ENCODE measurements around the gene KIAA1671.
"Not testable (repeated sequence)": the region's sequence is repeated elsewhere in the genome, so short reads cannot be mapped to it uniquely, and the experiment has no call there.

Gene KIAA1671

GRCh38 chr22:25174888-25175411, 222.4 kb downstream of the KIAA1671 start:
- DNase-seq (ENCODE audit: low read depth), result no peak
- no peak overlapping the region for H3K4me3 ChIP-seq (ENCODE audit: low read length)
- no peak for TF ChIP-seq CTCF (conservative IDR thresholded peaks at IDR 0.05; ENCODE audit: low read length)

GRCh38 chr22:25176175-25176574, 223.7 kb downstream of the KIAA1671 start:
- no peak for TF ChIP-seq CTCF (conservative IDR thresholded peaks at IDR 0.05; ENCODE audit: low read length)
- no peak overlapping the region for H3K4me3 ChIP-seq (ENCODE audit: low read length)
- no peak for DNase-seq (ENCODE audit: low read depth)

- H3K4me3 ChIP-seq (ENCODE audit: low read length), result no peak overlapping the region
- DNase-seq (ENCODE audit: low read depth), result no peak
- no peak for TF ChIP-seq CTCF (conservative IDR thresholded peaks at IDR 0.05; ENCODE audit: low read length)
Measured at GRCh38 chr22:25176799-25177198, 224.3 kb downstream of the KIAA1671 start.

- no peak overlapping the region for H3K4me3 ChIP-seq (ENCODE audit: low read length)
- TF ChIP-seq CTCF (conservative IDR thresholded peaks at IDR 0.05; ENCODE audit: low read length), result no peak
- no peak for DNase-seq (ENCODE audit: low read depth)
Measured at GRCh38 chr22:25177226-25177625, 224.7 kb downstream of the KIAA1671 start.

- no peak overlapping the region for H3K4me3 ChIP-seq (ENCODE audit: low read length)
- DNase-seq (ENCODE audit: low read depth), result no peak
- no peak for TF ChIP-seq CTCF (conservative IDR thresholded peaks at IDR 0.05; ENCODE audit: low read length)
Measured at GRCh38 chr22:25177895-25178294, 225.4 kb downstream of the KIAA1671 start.

GRCh38 chr22:25178348-25178747, 225.8 kb downstream of the KIAA1671 start:
- not testable (repeated sequence) for H3K4me3 ChIP-seq (ENCODE audit: low read length); DNase-seq (ENCODE audit: low read depth)

- DNase-seq (ENCODE audit: low read depth); H3K4me3 ChIP-seq (ENCODE audit: low read length): not testable (repeated sequence)
Measured at GRCh38 chr22:25178869-25179631, 226.5 kb downstream of the KIAA1671 start.
